ENCODE results near the gene TMEM97. TPM values are rescaled to one million over a fixed set of nuclear protein-coding genes. Genes with fewer than 3 reads are reported as not detected.
"Not testable (repeated sequence)": the region's sequence is repeated elsewhere in the genome, so short reads cannot be mapped to it uniquely, and the experiment has no call there.

Gene TMEM97
- total RNA-seq, 2 donors from 2014 or later, result 72.1 to 80.7 TPM

DNA sequence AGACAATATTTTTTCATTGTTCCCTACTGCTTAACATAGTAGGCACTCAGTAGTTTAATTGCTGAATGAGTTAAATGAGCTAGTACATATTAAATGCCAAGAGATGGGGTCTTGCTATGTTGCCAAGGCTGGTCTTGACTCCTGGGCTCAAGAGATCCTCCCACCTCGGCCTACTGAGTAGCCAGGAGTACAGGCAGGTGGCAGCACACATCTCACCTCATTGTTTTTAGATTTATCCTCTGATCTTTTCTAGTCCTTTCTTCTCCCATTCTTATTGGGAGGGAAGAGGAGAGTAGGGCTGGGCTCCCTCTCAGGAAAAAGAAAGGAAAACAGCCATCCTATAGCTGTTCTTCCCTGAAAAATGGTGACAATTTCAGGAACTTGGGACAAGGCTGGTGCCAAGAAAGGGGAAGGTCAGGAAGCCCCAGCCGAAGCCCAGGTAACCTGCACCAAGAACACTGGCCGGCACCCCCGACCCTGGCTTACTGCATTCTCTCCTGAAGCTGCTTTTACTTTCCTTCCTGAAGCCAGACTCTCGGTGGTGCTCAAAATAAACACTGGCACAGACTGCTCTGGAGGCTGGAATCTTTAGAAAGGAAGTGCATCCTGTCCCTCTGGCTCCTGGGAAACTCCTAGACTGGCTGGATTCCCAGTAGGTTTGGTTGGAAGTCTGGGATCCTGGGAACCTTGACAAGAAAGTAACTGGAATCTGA, 19.2 kb downstream of the TMEM97 start:
- H3K4me3 Mint-ChIP-seq, result no peak overlapping the region
- Histone ChIP-seq H3K9ac (ENCODE audit: extremely low read depth, low read length, poor library complexity, severe bottlenecking) (no peak overlapping the region), H3K36me3 (ENCODE audit: control insufficient read depth, insufficient read depth, low read length) (peaks cover 41% of the 10 kb centered on the region), H3K27ac (ENCODE audit: low read depth, low read length) (no peak overlapping the region), H3K4me3 (ENCODE audit: low read length) (no peak overlapping the region), H3K27me3 (ENCODE audit: control insufficient read depth, insufficient read depth, low read length, poor library complexity, severe bottlenecking) (no peaks in the 10 kb centered on the region), H3K4me1 (ENCODE audit: control insufficient read depth, insufficient read depth, low read length) (peaks cover 7% of the 10 kb centered on the region), H3K9me3 (ENCODE audit: control insufficient read depth, low read length) (no peaks in the 10 kb centered on the region)
- peak overlapping the region; percentile 87 for H3K27ac Mint-ChIP-seq
- 91 to 96% methylated on average over 4 to 5 of the region's 5 CpGs for WGBS, 2 experiments (ENCODE audit: insufficient coverage in 1 of 2, insufficient read length in 1 of 2)
- peaks cover 30% of the 10 kb centered on the region for H3K36me3 Mint-ChIP-seq (ENCODE audit: low read depth)
- peak; percentile 63 for DNase-seq
- peak; percentile 56 for TF ChIP-seq CTCF (conservative IDR thresholded peaks at IDR 0.05)
- H3K27me3 Mint-ChIP-seq (ENCODE audit: insufficient read depth), result peaks cover 1% of the 10 kb centered on the region
- peaks cover 27% of the 10 kb centered on the region for H3K4me1 Mint-ChIP-seq
- no peaks in the 10 kb centered on the region for H3K9me3 Mint-ChIP-seq

- H3K4me3 ChIP-seq (ENCODE audit: low read length); H3K27me3 Mint-ChIP-seq (ENCODE audit: insufficient read depth); H3K9me3 Mint-ChIP-seq; H3K4me3 Mint-ChIP-seq; H3K27me3 ChIP-seq (ENCODE audit: control insufficient read depth, insufficient read depth, low read length, poor library complexity, severe bottlenecking); H3K9ac ChIP-seq (ENCODE audit: extremely low read depth, low read length, poor library complexity, severe bottlenecking); DNase-seq; H3K27ac ChIP-seq (ENCODE audit: low read depth, low read length); H3K9me3 ChIP-seq (ENCODE audit: control insufficient read depth, low read length); H3K4me1 ChIP-seq (ENCODE audit: control insufficient read depth, insufficient read depth, low read length): not testable (repeated sequence)
- 97 to 98% methylated on average over 7 to 8 of the region's 8 CpGs for WGBS, 2 experiments (ENCODE audit: insufficient coverage in 1 of 2, insufficient read length in 1 of 2)
- Mint-ChIP-seq H3K4me1 (peaks cover 27% of the 10 kb centered on the region), H3K27ac (peak overlapping the region; percentile 87), H3K36me3 (ENCODE audit: low read depth) (peaks cover 33% of the 10 kb centered on the region)
- peaks cover 45% of the 10 kb centered on the region for H3K36me3 ChIP-seq (ENCODE audit: control insufficient read depth, insufficient read depth, low read length)
These were observed 19.8 kb downstream of the TMEM97 start for GRCh38 chr17:28338769-28339212.

- TF ChIP-seq CTCF (conservative IDR thresholded peaks at IDR 0.05), result no peak
- Histone ChIP-seq H3K4me3 (ENCODE audit: low read length) (no peak overlapping the region), H3K27me3 (ENCODE audit: control insufficient read depth, insufficient read depth, low read length, poor library complexity, severe bottlenecking) (no peaks in the 10 kb centered on the region), H3K9me3 (ENCODE audit: control insufficient read depth, low read length) (no peaks in the 10 kb centered on the region), H3K27ac (ENCODE audit: low read depth, low read length) (no peak overlapping the region), H3K4me1 (ENCODE audit: control insufficient read depth, insufficient read depth, low read length) (peaks cover 2% of the 10 kb centered on the region), H3K36me3 (ENCODE audit: control insufficient read depth, insufficient read depth, low read length) (peaks cover 51% of the 10 kb centered on the region), H3K9ac (ENCODE audit: extremely low read depth, low read length, poor library complexity, severe bottlenecking) (no peak overlapping the region)
- Mint-ChIP-seq H3K27me3 (ENCODE audit: insufficient read depth) (peaks cover 1% of the 10 kb centered on the region), H3K27ac (no peak overlapping the region), H3K4me3 (no peak overlapping the region), H3K4me1 (peaks cover 21% of the 10 kb centered on the region), H3K9me3 (no peaks in the 10 kb centered on the region), H3K36me3 (ENCODE audit: low read depth) (peaks cover 40% of the 10 kb centered on the region)
- 96 to 99% methylated on average over 11 to 15 of the region's 15 CpGs for WGBS, 2 experiments (ENCODE audit: insufficient coverage in 1 of 2, insufficient read length in 1 of 2)
- DNase-seq, result no peak
These were observed 20.4 kb downstream of the TMEM97 start for GRCh38 chr17:28339431-28339830.
